ENCODE measurements around the gene SCN2B.

DNA sequence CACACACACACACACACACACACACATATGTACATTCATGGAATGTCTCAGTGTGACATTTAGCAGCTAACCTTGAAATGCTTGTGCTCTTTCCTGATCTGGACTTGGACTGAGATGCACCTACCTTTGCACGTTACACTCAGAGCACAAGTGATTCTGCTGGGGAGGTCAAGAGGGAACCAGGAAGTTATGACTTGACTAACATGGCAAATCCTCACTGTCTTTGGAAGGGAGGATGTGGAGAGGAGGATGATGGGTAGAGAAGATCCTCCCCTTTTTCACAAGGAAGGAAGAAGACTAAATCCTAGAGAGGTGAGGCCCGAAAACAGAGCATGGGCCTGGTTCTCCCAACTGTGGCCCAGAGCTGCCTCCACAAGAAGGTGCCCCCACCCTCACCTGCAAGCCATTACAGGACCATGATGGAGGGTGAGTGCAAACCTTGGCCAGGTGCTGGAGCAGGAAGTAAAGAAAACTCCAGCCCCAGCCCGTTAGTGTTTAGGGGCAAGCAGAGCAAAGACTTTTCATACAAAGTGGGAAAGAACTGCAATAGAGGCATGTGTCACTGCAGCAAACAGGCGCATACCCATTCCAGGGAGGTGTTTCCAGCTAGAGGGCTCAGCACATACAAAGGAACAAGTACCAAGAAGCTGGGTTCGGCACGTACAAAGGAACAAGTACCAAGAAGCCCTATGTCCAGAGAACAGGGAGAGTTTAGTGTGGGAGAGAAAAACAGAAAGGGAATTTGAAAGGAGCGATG, 50.2 kb downstream of the SCN2B start:
- TF ChIP-seq, protein P1, sequence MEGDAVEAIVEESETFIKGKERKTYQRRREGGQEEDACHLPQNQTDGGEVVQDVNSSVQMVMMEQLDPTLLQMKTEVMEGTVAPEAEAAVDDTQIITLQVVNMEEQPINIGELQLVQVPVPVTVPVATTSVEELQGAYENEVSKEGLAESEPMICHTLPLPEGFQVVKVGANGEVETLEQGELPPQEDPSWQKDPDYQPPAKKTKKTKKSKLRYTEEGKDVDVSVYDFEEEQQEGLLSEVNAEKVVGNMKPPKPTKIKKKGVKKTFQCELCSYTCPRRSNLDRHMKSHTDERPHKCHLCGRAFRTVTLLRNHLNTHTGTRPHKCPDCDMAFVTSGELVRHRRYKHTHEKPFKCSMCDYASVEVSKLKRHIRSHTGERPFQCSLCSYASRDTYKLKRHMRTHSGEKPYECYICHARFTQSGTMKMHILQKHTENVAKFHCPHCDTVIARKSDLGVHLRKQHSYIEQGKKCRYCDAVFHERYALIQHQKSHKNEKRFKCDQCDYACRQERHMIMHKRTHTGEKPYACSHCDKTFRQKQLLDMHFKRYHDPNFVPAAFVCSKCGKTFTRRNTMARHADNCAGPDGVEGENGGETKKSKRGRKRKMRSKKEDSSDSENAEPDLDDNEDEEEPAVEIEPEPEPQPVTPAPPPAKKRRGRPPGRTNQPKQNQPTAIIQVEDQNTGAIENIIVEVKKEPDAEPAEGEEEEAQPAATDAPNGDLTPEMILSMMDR (IDR thresholded peaks at IDR 0.05) = no peak
- TF ChIP-seq POLR2A (IDR thresholded peaks at IDR 0.05) = no peak
